ENCODE results near the gene AFP. TPM values are rescaled to one million over a fixed set of nuclear protein-coding genes. Genes with fewer than 3 reads are reported as not detected.

AFP gene
- total and polyA plus RNA-seq, 2 of the 13 experiments (the other 11 are each of a cell fraction or from before 2014, with no cell fraction given), result 9,434 to 13,105 TPM

DNA sequence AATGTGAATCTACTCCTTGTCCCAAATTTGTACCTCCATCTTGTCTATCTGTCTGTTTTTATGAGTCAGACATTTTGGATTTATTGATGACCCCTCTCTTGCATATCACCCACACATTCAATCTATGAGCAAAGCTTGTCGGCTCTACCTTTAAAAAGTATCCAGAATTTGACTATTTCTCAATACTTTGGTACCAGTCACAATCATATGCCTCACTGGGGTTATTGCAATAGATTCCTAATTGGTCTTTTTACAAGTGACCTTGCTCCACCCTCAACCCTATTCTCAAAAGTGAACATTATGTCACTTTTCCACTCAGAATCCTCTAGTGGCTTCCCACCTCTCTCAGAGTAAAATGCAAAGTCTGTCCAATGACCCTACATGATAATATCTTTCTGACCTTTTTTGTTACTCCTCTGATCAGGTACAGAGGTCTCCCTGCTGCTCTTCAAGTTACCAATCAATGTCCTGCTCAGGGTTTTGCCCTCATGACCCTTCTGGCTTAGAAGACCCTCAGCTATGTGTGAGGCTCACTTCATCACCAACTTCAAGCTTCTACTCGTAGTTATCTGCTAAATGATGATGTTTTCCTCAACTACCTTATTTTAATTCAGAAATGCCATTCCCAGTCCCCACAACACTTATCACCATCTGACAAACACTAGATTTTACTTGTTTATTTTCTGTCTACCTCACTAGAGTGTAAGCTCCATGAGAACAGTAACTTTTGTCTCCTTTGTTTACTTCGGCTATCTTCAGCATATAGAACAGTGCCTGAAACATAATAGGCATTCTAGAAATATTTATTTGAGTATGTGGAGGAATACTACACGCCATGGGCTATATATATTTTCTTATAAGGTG is 22.4 kb downstream of the AFP start (continued):
- TF ChIP-seq TOPORS (CRISPR knock-in tag; IDR thresholded peaks at IDR 0.05), result peak; percentile 62; the same call in 1 of the 2 replicates
- TF ChIP-seq ZBTB38 (CRISPR knock-in tag; IDR thresholded peaks at IDR 0.05), result no peak
- TF ChIP-seq SNAI1 (CRISPR knock-in tag; IDR thresholded peaks at IDR 0.05; ENCODE audit: borderline replicate concordance), result no peak
- no peak for TF ChIP-seq DNMT3B (CRISPR knock-in tag; conservative IDR thresholded peaks at IDR 0.05)
- TF ChIP-seq, protein P1, sequence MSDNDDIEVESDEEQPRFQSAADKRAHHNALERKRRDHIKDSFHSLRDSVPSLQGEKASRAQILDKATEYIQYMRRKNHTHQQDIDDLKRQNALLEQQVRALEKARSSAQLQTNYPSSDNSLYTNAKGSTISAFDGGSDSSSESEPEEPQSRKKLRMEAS (IDR thresholded peaks at IDR 0.05), result peak; percentile 17; the same call in 1 of the 2 replicates
- 0 out of 2 replicates have a peak, but pooled peaks have one; percentile 38 for TF ChIP-seq ZNF552 (CRISPR knock-in tag; IDR thresholded peaks at IDR 0.05; ENCODE audit: borderline replicate concordance)
- no peak for TF ChIP-seq ZNF446 (CRISPR knock-in tag; IDR thresholded peaks at IDR 0.05)
- no peak for TF ChIP-seq MIER2 (CRISPR knock-in tag; IDR thresholded peaks at IDR 0.05)
- TF ChIP-seq ZNF816 (CRISPR knock-in tag; IDR thresholded peaks at IDR 0.05; ENCODE audit: borderline replicate concordance), result peak; percentile 63; the same call in 1 of the 2 replicates
- TF ChIP-seq YEATS4 (CRISPR knock-in tag; IDR thresholded peaks at IDR 0.05; ENCODE audit: borderline replicate concordance), result 0 out of 2 replicates have a peak, but pooled peaks have one; percentile 18

DNA sequence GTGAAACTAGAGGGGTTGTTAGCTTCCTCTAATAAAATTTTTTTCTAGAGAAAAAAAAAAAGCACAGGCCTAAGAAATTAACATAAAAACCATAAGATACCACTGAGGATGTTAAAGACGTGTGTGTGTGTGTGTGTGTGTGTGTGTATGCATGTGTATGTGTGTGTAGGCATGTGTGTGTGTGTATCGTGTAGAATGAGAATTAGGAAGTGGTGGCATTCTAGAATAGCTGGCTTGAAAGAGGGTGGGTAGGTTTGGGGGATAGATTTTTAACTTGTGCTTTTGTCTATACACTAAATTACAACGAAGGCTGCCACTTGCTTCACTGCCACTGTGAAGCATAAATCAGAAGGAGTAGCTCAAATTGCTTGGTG is 23.0 kb downstream of the AFP start:
- no TSS peak for BruUV-seq (replicated peaks)
- WGBS (ENCODE audit: low lambda C conversion rate), result 63% methylated on average over 3 of the region's 3 CpGs
- POLR2A ChIA-PET, result interaction anchor here (0.9 kb wide), 1 partner anchor 9 kb away, joined by 5 read pairs; no protein-coding TSS in a partner anchor
- TF ChIP-seq, protein P2, sequence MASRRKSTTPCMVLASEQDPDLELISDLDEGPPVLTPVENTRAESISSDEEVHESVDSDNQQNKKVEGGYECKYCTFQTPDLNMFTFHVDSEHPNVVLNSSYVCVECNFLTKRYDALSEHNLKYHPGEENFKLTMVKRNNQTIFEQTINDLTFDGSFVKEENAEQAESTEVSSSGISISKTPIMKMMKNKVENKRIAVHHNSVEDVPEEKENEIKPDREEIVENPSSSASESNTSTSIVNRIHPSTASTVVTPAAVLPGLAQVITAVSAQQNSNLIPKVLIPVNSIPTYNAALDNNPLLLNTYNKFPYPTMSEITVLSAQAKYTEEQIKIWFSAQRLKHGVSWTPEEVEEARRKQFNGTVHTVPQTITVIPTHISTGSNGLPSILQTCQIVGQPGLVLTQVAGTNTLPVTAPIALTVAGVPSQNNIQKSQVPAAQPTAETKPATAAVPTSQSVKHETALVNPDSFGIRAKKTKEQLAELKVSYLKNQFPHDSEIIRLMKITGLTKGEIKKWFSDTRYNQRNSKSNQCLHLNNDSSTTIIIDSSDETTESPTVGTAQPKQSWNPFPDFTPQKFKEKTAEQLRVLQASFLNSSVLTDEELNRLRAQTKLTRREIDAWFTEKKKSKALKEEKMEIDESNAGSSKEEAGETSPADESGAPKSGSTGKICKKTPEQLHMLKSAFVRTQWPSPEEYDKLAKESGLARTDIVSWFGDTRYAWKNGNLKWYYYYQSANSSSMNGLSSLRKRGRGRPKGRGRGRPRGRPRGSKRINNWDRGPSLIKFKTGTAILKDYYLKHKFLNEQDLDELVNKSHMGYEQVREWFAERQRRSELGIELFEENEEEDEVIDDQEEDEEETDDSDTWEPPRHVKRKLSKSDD (CRISPR knock-in tag; IDR thresholded peaks at IDR 0.05; ENCODE audit: low read depth), result 0 out of 2 replicates have a peak, but pooled peaks have one; percentile 6
- TF ChIP-seq SYNCRIP (IDR thresholded peaks at IDR 0.05; ENCODE audit: insufficient read depth, low read depth, low read length), result no peak
- peak; percentile 72 for TF ChIP-seq POLR2AphosphoS5 (IDR thresholded peaks at IDR 0.05; ENCODE audit: low read depth, low read length)
- TF ChIP-seq, protein P3, sequence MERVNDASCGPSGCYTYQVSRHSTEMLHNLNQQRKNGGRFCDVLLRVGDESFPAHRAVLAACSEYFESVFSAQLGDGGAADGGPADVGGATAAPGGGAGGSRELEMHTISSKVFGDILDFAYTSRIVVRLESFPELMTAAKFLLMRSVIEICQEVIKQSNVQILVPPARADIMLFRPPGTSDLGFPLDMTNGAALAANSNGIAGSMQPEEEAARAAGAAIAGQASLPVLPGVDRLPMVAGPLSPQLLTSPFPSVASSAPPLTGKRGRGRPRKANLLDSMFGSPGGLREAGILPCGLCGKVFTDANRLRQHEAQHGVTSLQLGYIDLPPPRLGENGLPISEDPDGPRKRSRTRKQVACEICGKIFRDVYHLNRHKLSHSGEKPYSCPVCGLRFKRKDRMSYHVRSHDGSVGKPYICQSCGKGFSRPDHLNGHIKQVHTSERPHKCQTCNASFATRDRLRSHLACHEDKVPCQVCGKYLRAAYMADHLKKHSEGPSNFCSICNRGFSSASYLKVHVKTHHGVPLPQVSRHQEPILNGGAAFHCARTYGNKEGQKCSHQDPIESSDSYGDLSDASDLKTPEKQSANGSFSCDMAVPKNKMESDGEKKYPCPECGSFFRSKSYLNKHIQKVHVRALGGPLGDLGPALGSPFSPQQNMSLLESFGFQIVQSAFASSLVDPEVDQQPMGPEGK (CRISPR knock-in tag; IDR thresholded peaks at IDR 0.05), result no peak
- no peak for TF ChIP-seq TOE1 (CRISPR knock-in tag; IDR thresholded peaks at IDR 0.05)
- TF ChIP-seq, protein P4, sequence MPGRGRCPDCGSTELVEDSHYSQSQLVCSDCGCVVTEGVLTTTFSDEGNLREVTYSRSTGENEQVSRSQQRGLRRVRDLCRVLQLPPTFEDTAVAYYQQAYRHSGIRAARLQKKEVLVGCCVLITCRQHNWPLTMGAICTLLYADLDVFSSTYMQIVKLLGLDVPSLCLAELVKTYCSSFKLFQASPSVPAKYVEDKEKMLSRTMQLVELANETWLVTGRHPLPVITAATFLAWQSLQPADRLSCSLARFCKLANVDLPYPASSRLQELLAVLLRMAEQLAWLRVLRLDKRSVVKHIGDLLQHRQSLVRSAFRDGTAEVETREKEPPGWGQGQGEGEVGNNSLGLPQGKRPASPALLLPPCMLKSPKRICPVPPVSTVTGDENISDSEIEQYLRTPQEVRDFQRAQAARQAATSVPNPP (CRISPR knock-in tag; IDR thresholded peaks at IDR 0.05), result 0 out of 2 replicates have a peak, but pooled peaks have one; percentile 8

More for the DNA sequence above, 23.0 kb downstream of the AFP start:
- no peak overlapping the region for H3K9ac ChIP-seq (ENCODE audit: insufficient read depth, low read depth, low read length)
- H3K27me3 ChIP-seq (ENCODE audit: control insufficient read depth in 1 of 2, insufficient read depth in 2 of 2, low read length in 2 of 2), result no peaks in the 10 kb centered on the region; a peak in 1 of 5 replicates
- H3K4me2 ChIP-seq (ENCODE audit: low read depth, low read length), result no peak overlapping the region
- H3K79me2 ChIP-seq (ENCODE audit: insufficient read depth, low read length), result no peaks in the 10 kb centered on the region
- no peaks in the 10 kb centered on the region; the same call in 1 of the 2 replicates for H4K20me1 ChIP-seq (ENCODE audit: insufficient read depth, low read length)
- H3K9me3 ChIP-seq (ENCODE audit: low read length), result no peaks in the 10 kb centered on the region
- DNase-seq (ENCODE audit: low spot score) (no peak), ATAC-seq (peak; percentile 8), FAIRE-seq (no peak)
- H3K36me3 ChIP-seq (replicated peaks in 1 of 2; ENCODE audit: control insufficient read depth in 1 of 2, insufficient read depth in 2 of 2, low read length in 2 of 2), result peaks cover 0 to 6% of the 10 kb centered on the region in 2 experiments; a peak in 2 of 5 replicates
- no peak overlapping the region for H3K4me3 ChIP-seq (replicated peaks in 1 of 3; ENCODE audit: insufficient read depth in 1 of 3, low read depth in 2 of 3, low read length in 3 of 3)
- H3K27ac ChIP-seq (ENCODE audit: extremely low read length, insufficient read depth, low read length), result no peak overlapping the region
- CTCF ChIA-PET (ENCODE audit: low intra/inter-chr PET ratio, low total read pairs), result no interaction called here
- no peak overlapping the region for H2AFZ ChIP-seq (ENCODE audit: low read length)
- intact Hi-C loops (cut with micrococcal nuclease; ENCODE audit: unreplicated experiment) (no loop called here), in situ Hi-C loops (cut with HindIII; ENCODE audit: extremely low pct_ligation_motif_present, low pct_unique_long_range_greater_than_20kb) (loop anchor here (25.0 kb wide), 1 partner anchor 103 kb away; no protein-coding TSS in a partner anchor)
- no peaks in the 10 kb centered on the region for H3K4me1 ChIP-seq (ENCODE audit: insufficient read depth, low read length)
